ENCODE measurements around the gene TRIM14.

DNA sequence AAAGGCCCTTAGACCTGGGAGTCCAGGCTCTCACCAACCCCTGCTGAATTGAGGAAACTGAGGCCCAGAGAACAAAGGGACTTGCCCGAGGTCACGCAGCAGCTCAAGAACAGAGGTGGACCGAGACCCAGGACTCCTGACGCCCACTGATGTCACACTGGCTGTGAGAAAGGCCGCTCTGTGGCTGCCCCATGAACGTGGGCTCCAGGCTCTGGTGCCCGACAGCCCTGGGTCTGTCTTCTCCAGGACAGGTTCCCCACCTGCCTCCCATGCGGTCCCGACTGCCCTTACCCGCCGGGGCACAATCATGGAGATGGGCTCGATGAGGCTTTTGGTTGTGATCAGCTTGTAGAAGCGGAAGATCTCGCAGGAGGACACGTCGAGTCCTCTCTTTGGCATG lies 9.3 kb upstream of the TRIM14 start:
- TF ChIP-seq, protein P1, sequence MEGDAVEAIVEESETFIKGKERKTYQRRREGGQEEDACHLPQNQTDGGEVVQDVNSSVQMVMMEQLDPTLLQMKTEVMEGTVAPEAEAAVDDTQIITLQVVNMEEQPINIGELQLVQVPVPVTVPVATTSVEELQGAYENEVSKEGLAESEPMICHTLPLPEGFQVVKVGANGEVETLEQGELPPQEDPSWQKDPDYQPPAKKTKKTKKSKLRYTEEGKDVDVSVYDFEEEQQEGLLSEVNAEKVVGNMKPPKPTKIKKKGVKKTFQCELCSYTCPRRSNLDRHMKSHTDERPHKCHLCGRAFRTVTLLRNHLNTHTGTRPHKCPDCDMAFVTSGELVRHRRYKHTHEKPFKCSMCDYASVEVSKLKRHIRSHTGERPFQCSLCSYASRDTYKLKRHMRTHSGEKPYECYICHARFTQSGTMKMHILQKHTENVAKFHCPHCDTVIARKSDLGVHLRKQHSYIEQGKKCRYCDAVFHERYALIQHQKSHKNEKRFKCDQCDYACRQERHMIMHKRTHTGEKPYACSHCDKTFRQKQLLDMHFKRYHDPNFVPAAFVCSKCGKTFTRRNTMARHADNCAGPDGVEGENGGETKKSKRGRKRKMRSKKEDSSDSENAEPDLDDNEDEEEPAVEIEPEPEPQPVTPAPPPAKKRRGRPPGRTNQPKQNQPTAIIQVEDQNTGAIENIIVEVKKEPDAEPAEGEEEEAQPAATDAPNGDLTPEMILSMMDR (IDR thresholded peaks at IDR 0.05) = no peak
- TF ChIP-seq POLR2A (IDR thresholded peaks at IDR 0.05) (no peak), POLR2AphosphoS5 (IDR thresholded peaks at IDR 0.05) (no peak)

Data from breast epithelium (tissue), 3 donors.